ENCODE results near the gene PHOX2A.
"Not testable (repeated sequence)": the region's sequence is repeated elsewhere in the genome, so short reads cannot be mapped to it uniquely, and the experiment has no call there.

The PHOX2A gene

GRCh38 chr11:72280037-72280436, 36.1 kb upstream of the PHOX2A start:
- no peak overlapping the region for H3K4me3 ChIP-seq (ENCODE audit: low read depth, low read length)
- no peak for TF ChIP-seq CTCF (IDR thresholded peaks at IDR 0.05; ENCODE audit: control insufficient read depth, extremely low read depth, insufficient read depth)
- DNase-seq (ENCODE audit: low read depth): no peak

DNA sequence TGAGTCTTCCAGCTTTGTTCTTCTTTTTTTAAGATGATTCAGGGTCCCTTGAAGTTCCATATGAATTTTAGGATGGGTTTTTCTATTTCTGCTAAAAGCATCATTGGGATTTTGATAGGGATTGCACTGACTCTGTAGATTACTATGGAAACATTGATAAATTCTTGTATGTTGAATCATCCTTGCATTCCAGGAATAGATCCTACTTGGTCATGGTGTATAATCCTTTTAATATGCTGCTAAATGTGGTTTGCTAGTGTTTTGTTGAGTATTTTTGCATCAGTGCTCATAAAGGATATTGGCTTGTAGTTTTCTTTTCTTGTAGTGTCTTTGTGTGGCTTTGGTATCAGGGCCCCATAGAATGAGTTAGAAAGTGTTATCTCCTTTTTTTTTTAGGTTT, 34.9 kb upstream of the PHOX2A start:
- no peak overlapping the region for H3K4me3 ChIP-seq (ENCODE audit: low read depth, low read length)
- no peak for DNase-seq (ENCODE audit: low read depth)
- TF ChIP-seq CTCF (IDR thresholded peaks at IDR 0.05; ENCODE audit: control insufficient read depth, extremely low read depth, insufficient read depth): no peak

DNA sequence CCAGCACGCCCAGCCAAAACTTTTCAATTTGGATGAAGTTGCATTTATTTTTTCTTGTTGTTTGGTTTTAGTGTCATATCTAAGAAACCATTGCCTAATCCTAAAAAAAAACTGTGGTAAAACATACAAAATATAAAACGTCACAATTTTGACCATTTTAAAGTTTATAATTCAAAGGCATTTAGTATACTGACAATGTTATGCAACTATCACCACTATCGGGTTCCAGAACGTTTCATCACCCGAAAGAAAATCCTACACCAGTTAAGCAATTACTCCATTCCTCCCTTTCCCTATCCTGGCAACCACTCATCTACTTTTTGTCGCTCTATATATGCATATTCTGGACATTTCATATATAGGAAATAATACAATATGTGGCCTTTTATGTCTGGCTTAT, 30.5 kb upstream of the PHOX2A start:
- DNase-seq (ENCODE audit: low read depth): no peak
- no peak for TF ChIP-seq CTCF (IDR thresholded peaks at IDR 0.05; ENCODE audit: control insufficient read depth, extremely low read depth, insufficient read depth)
- no peak overlapping the region for H3K4me3 ChIP-seq (ENCODE audit: low read depth, low read length)

- peak; percentile 42 for DNase-seq (ENCODE audit: low read depth)
- no peak overlapping the region for H3K4me3 ChIP-seq (ENCODE audit: low read depth, low read length)
- no peak for TF ChIP-seq CTCF (IDR thresholded peaks at IDR 0.05; ENCODE audit: control insufficient read depth, extremely low read depth, insufficient read depth)
Observed at GRCh38 chr11:72271980-72272379, 28.0 kb upstream of the PHOX2A start.

DNA sequence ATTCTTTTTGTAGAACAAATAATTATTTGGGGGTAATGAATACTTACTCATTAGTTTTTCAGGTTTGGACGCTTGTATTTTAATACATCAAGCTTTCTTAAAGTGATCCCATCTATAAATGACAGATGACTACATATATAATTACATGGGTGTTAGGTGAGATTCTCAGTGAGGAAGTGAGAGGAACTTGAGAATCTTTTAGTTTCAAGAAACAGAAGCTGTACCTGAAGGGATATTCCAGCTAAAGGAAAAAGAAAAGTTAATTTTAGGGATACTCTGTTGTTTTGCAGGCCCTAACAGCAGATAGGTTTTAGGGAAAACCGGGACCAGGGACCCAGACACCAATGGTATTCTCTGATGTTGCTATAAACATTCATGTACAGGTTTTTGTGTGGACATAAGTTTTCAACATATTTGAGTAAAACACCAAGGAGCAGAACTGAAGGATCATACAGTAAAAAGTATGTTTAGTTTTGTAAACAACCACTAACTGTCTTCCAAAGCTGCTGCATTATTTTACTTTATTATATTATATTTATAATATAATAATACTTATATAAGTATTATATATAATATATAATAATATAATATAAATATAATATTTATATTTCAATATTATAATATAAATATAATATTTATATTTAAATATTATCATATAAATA, 24.1 kb upstream of the PHOX2A start:
- DNase-seq (ENCODE audit: low read depth): no peak
- TF ChIP-seq CTCF (IDR thresholded peaks at IDR 0.05; ENCODE audit: control insufficient read depth, extremely low read depth, insufficient read depth): no peak
- H3K4me3 ChIP-seq (ENCODE audit: low read depth, low read length): no peak overlapping the region

DNA sequence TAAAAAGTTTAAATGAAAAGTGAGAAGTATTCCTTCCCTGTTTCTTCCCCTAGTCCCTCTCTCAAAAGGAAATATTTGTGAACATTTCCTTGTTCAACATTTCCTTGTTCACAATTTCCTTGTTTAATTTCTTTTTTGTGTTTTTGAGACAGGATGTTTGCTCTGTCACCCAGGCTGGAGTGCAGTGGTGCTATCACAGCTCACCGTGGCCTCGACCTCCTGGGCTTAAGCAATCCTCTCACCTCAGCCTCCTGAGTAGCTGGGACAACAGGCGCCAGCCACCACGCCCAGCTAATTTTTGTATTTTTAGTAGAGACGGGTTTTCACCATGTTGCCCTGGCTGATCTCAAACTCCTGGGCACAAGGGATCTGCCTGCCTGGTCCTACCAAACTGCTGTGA, 23.0 kb upstream of the PHOX2A start:
- H3K4me3 ChIP-seq (ENCODE audit: low read depth, low read length); DNase-seq (ENCODE audit: low read depth): not testable (repeated sequence)

- DNase-seq (ENCODE audit: low read depth): no peak
- TF ChIP-seq CTCF (IDR thresholded peaks at IDR 0.05; ENCODE audit: control insufficient read depth, extremely low read depth, insufficient read depth): no peak
- no peak overlapping the region for H3K4me3 ChIP-seq (ENCODE audit: low read depth, low read length)
Observed at GRCh38 chr11:72265951-72266350, 22.0 kb upstream of the PHOX2A start.

All from LNCaP clone FGC (cell line).